IPS DF 6.9 (cell line): Measurements from ENCODE around the gene TUBGCP6.

ENCODE experiments used
- DNase-seq: peaks from one replicate; pipeline ENCODE4 v3.0.0-alpha.2; 2013; ENCODE audit warnings: low read depth, low spot score
- H3K27ac ChIP-seq: one replicate; pipeline ENCODE4 v1.5.1; 2013; ENCODE audit warnings: low read length, control low read depth
- H3K27me3 ChIP-seq: 2 replicates; pipeline ENCODE4 v1.6.1; 2013; ENCODE audit warnings: mild to moderate bottlenecking, low read length; ENCODE audit not compliant: control insufficient read depth, insufficient read depth
- H3K36me3 ChIP-seq: 2 replicates; pipeline ENCODE4 v1.6.1; 2013; ENCODE audit warnings: low read length; ENCODE audit not compliant: control insufficient read depth, insufficient read depth
- H3K4me1 ChIP-seq: 2 replicates; pipeline ENCODE4 v1.6.1; 2013; ENCODE audit warnings: low read length; ENCODE audit not compliant: control insufficient read depth, insufficient read depth
- H3K4me3 ChIP-seq: 2 replicates; pipeline ENCODE4 v1.5.1; 2013; ENCODE audit warnings: mild to moderate bottlenecking, low read length
- H3K9me3 ChIP-seq: 2 replicates; pipeline ENCODE4 v1.6.1; 2013; ENCODE audit warnings: low read length, inconsistent platforms; ENCODE audit not compliant: control insufficient read depth, insufficient read depth
- WGBS: extraction: QIAGEN DNeasy Blood & Tissue Kit; methylation state at CpG from one replicate; pipeline ENCODE4 v1.1.7; 2013; ENCODE audit warnings: mixed read lengths, missing lambda C conversion rate; ENCODE audit not compliant: insufficient read length, insufficient coverage; 5-methylcytosine and 5-hydroxymethylcytosine counted together

The TUBGCP6 gene

DNA sequence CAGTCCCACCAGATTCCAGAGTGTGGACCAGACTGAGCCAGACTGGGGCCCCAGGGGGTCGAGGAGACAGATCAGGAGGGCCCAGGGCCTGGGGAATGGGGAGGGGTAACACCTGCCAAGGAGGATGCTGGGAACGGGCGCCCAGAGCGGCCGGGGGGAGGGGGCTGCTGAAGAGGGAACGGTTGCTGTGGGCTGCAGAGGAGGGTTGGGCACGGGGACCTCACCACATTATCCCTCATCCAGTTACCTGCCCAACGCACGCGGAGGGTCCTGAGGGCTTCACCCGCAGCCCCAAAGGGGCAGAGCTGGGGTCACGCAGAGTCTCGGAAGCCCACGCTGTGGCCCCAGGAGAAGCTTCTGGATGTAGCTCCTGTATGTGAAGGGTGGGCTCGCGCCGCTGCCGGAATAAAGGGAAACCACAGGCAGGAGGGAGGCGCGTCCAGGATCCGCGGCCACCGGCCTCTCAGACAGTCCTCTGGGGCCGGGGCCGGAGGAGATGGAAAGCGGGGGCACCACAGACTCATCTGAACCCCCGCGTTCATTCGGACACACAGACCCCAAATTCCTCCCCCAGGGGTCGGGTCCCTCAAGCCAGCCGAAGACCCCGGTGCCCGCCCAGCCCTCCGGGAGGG is 44.9 kb downstream of the TUBGCP6 start:
- Histone ChIP-seq H3K4me1 (peaks cover 2% of the 10 kb centered on the region; the same call in 1 of the 2 replicates), H3K27ac (no peak overlapping the region), H3K27me3 (no peaks in the 10 kb centered on the region), H3K9me3 (no peaks in the 10 kb centered on the region), H3K4me3 (peak overlapping the region; percentile 81; the same call in 1 of the 2 replicates), H3K36me3 (peaks cover 8% of the 10 kb centered on the region)
- WGBS, result no CpG with 5 or more reads among the region's 34 CpGs
- no peak for DNase-seq

DNA sequence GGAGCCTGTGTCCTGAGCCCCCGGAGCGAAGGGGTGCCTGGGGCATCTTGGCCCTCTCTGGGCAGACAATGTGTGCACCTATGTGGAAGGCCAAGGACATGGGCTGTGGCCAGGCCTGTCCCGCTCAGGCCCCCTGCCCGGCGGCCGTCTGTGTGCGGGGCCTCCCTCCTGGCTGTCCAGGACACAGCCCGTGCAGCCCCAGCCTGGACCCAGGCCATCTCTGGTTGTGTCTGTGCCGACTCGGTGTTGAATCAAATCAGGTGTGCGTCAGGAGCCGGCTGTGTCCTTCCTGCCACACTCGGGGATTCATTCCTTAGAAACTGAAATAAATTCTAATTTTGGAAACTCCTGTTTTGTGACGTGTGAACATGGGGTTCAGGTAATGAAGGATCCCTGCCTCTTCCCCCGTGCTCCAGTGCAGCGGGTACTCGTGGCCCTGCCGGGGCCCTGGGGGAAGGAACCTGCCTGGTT is 45.5 kb downstream of the TUBGCP6 start:
- Histone ChIP-seq H3K27ac (no peak overlapping the region), H3K36me3 (peaks cover 15% of the 10 kb centered on the region), H3K9me3 (no peaks in the 10 kb centered on the region), H3K4me1 (peaks cover 2% of the 10 kb centered on the region; the same call in 1 of the 2 replicates), H3K4me3 (no peak overlapping the region; the same call in 1 of the 2 replicates), H3K27me3 (no peaks in the 10 kb centered on the region)
- whole genome bisulfite sequencing, result no CpG with 5 or more reads among the region's 18 CpGs
- no peak for DNase-seq

DNA sequence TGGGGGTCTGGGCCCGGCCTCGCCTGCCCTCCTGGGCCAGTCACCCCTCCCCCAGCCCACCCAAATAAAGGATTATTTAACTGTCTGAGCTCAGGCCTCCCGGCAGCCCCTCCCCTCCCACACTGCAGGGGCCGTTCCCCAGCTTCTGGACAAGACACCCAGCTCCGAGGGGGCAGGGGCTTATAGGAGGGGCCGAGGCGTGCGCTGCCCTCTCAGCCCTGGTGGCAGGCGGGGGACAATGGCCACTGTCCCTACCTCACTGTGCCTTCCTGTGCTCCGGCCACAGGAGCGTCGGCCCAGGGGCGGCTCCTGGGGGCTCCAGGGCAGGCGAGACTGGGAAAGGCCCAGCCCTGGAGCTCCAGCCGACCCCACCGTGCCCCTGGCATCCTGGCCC is 46.2 kb downstream of the TUBGCP6 start:
- WGBS, result no CpG with 5 or more reads among the region's 16 CpGs

DNA sequence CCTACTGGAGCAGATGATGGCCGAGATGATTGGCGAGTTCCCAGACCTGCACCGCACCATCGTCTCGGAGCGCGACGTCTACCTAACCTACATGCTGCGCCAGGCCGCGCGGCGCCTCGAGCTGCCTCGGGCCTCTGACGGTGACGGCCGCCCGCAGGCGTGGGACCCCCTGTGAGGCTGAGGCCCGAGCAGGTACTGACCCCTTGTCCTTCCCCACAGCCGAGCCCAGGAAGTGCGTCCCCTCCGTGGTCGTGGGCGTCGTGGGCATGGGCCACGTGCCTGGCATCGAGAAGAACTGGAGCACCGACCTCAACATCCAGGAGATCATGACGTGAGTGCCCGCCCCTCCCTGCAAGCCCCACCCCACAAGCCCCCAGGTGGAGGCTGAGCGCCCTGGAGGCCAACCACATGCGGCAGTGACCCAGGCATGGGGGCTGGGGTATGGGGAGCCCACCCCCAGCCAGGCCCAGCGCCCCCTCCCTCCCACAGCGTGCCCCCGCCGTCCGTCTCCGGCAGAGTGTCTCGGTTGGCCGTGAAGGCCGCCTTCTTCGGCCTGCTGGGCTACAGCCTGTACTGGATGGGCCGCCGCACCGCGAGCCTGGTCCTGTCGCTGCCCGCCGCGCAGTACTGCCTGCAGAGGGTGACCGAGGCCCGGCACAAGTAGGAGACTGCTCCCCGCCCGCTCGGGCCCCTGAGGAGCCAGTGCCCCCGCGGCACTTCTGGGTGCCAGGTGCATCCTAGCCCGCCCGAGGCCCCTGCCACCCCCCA is 46.8 kb downstream of the TUBGCP6 start:
- Histone ChIP-seq H3K4me1 (peaks cover 2% of the 10 kb centered on the region), H3K27me3 (no peaks in the 10 kb centered on the region), H3K9me3 (no peaks in the 10 kb centered on the region), H3K4me3 (no peak overlapping the region), H3K27ac (no peak overlapping the region), H3K36me3 (peaks cover 27% of the 10 kb centered on the region)
- DNase-seq, result no peak
- WGBS, result no CpG with 5 or more reads among the region's 61 CpGs

More for the DNA sequence above, 46.2 kb downstream of the TUBGCP6 start:
- Histone ChIP-seq H3K4me3 (no peak overlapping the region), H3K27me3 (no peaks in the 10 kb centered on the region), H3K9me3 (no peaks in the 10 kb centered on the region), H3K4me1 (peaks cover 2% of the 10 kb centered on the region; the same call in 1 of the 2 replicates), H3K27ac (no peak overlapping the region), H3K36me3 (peaks cover 22% of the 10 kb centered on the region)
- no peak for DNase-seq

DNA sequence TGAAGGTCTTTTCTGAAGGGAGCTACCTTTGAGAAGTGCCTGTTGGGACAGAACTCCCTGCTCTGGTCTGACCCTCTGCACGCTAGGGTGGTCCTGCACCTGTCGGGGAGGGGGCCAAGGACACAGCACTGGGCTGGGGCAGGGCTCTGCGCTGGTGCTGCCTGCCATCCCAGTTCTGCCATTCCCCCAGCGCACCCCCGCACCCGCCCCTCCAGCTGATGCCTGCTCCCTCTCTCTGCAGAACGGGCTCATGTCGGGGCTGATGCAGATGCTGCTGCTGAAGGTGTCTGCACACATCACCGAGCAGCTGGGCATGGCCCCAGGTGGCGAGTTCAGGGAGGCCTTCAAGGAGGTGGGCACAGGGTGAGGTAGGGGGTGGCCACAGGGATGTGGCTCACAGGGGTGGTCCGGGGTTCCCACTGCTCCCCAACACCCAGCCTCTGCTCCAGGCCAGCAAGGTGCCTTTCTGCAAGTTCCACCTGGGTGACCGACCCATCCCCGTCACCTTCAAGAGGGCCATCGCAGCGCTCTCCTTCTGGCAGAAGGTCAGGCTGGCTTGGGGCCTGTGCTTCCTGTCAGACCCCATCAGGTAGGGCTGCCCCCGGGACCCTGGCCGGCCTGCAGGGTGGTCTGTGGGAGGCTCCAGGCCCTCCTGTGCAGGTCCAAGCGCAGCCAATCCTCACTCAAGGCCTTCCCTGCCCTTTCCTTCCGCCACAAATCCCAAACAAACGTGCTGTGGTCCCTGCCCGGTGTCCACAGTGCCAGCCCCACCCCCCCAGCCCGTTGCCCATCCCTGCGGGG is 47.6 kb downstream of the TUBGCP6 start:
- Histone ChIP-seq H3K27ac (no peak overlapping the region), H3K27me3 (no peaks in the 10 kb centered on the region), H3K9me3 (no peaks in the 10 kb centered on the region), H3K4me3 (no peak overlapping the region), H3K4me1 (peaks cover 2% of the 10 kb centered on the region), H3K36me3 (peaks cover 27% of the 10 kb centered on the region)
- WGBS, result no CpG with 5 or more reads among the region's 23 CpGs
- DNase-seq, result no peak

DNA sequence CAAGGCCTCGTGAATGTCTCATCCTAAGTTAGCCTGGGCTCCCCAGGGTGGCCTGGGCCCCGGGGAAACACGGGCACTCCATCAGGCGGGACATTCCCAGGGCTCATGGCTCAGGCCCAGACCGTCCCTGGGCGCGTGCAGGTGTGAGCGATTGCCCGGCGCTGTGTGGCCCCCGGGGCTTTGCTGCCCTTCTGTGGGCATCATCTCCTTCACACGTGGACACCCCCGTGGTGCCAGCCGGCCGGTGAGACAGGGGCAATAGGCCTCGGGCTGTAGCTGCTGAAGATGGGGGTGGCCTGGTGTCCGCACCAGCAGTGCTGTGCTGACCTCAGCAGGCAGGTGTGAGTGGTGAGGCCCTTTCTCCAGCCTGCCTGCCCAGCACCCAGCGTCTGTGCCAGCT is 48.6 kb downstream of the TUBGCP6 start:
- H3K4me3 ChIP-seq, result no peak overlapping the region
- peaks cover 2% of the 10 kb centered on the region for H3K4me1 ChIP-seq
- H3K9me3 ChIP-seq, result no peaks in the 10 kb centered on the region
- no CpG with 5 or more reads among the region's 18 CpGs for WGBS
- H3K27ac ChIP-seq, result no peak overlapping the region
- H3K36me3 ChIP-seq, result peaks cover 27% of the 10 kb centered on the region
- no peak for DNase-seq
- H3K27me3 ChIP-seq, result no peaks in the 10 kb centered on the region

DNA sequence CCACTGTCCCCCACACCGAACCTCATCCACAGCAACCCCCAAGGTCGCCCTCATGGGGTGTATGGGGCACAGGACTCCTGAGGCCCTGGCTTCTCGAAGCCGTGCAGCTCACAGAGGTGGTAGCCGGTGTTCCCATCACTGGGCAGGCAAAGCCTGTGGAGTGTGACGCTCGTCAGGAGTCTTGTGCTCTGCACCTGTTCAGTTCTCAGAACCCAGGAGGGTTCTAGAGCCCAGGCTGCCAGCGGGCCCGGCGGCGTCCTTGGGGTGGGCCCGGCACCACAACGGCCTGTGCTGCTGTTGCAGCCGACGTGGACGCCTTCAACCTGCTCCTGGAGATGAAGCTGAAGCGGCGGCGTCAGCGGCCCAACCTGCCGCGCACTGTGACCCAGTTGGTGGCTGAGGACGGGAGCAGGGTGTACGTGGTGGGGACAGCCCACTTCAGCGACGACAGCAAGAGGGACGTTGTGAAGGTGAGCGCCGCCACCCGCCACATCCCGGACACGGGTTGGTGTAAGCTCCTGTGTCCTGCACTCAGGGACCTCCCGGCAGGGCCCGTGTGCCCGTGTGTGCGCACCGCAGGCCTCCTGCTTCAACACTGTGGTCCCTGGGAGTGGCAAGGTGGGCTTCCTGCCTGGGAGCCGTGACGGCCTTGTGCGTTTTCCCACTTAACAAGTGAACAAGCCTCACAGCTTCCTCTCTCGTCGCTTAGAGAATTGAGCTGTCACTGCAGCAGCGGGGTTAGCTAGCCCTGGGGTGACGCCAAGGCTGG is 50.6 kb downstream of the TUBGCP6 start:
- Histone ChIP-seq H3K27ac (no peak overlapping the region), H3K4me3 (no peak overlapping the region), H3K4me1 (peaks cover 4% of the 10 kb centered on the region; the same call in 1 of the 2 replicates), H3K27me3 (no peaks in the 10 kb centered on the region), H3K9me3 (no peaks in the 10 kb centered on the region), H3K36me3 (peaks cover 27% of the 10 kb centered on the region)
- no peak for DNase-seq
- no CpG with 5 or more reads among the region's 44 CpGs for WGBS

DNA sequence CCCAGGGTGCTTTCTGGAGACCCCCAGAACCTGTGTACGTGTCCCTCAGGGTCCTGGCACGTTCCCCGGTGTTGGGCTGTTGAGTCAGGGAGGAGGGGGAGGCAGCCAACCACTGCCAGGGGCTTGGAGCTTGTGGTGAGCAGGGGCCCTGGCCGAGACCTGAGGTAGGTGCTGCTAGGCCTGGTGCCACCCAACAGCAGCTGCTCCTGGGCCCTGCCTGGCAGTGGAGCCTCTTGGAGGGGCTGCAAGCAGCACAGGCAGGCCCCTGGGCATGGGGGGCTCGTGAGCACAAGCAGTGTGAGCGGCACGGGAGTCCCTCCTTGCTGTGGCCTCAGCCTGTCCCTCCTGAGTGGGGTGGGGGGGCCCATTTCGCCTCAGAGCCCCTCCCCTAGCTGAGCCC is 51.2 kb downstream of the TUBGCP6 start:
- Histone ChIP-seq H3K27ac (no peak overlapping the region), H3K4me3 (no peak overlapping the region), H3K4me1 (peaks cover 4% of the 10 kb centered on the region; the same call in 1 of the 2 replicates), H3K36me3 (peaks cover 27% of the 10 kb centered on the region), H3K27me3 (no peaks in the 10 kb centered on the region), H3K9me3 (no peaks in the 10 kb centered on the region)
- no CpG with 5 or more reads among the region's 8 CpGs for WGBS
- DNase-seq, result no peak

DNA sequence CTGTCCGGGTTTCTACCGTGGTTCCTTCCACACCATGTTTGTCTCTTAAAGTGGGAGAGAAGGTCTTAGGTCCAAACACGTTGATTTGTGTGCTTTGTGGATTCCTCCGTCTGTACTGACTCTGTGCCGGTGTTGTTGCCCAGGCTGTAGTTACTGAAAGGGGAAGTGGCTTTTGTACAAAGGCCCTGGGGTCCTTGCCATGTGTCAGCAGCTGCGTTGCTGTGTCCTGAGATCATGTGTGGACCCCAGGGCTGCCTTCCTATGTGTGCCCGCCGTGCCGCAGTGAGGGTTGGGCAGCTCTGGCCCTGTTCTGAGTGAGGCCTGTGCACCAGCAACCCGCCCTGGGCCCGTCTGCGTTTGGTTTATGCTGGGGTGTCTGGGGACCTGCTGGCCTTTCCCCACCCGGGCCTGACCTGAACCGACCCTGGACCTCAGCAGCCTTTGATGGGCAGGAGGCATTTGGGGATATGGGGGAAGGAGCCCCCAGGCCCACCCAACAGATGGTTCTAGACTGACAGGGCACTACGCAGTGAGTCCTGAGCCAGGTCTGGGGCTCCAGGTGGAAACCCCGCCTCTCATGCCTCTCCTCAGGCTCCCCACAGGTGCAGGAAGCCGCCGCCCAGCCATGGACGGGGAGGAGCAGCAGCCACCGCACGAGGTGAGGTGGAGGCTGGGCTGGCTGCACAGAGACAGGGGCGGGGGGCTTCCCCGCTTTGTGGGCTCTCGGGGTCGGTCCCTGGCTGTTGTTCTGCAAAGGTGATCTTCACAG is 52.2 kb downstream of the TUBGCP6 start:
- no CpG with 5 or more reads among the region's 25 CpGs for WGBS
- Histone ChIP-seq H3K27me3 (no peaks in the 10 kb centered on the region), H3K9me3 (no peaks in the 10 kb centered on the region), H3K27ac (no peak overlapping the region), H3K36me3 (peaks cover 23% of the 10 kb centered on the region), H3K4me3 (no peak overlapping the region), H3K4me1 (peaks cover 4% of the 10 kb centered on the region; the same call in 1 of the 2 replicates)
- DNase-seq, result no peak
